ENCODE results near the gene CDKN1B.

The CDKN1B gene

GRCh38 chr12:12686925-12687324 is 30.2 kb upstream of the CDKN1B start:
- TF ChIP-seq GATA3 (IDR thresholded peaks at IDR 0.05; ENCODE audit: low read depth, low read length) (no peak), GATA2 (IDR thresholded peaks at IDR 0.05; ENCODE audit: low read depth, low read length) (no peak)

GRCh38 chr12:12689647-12690300 is 27.4 kb upstream of the CDKN1B start:
- TF ChIP-seq GATA2 (IDR thresholded peaks at IDR 0.05; ENCODE audit: low read depth, low read length) (no peak), GATA3 (IDR thresholded peaks at IDR 0.05; ENCODE audit: low read depth, low read length) (no peak)

GRCh38 chr12:12691549-12691948 is 25.6 kb upstream of the CDKN1B start:
- no peak for TF ChIP-seq GATA2 (IDR thresholded peaks at IDR 0.05; ENCODE audit: low read depth, low read length)
- TF ChIP-seq GATA3 (IDR thresholded peaks at IDR 0.05; ENCODE audit: low read depth, low read length): no peak

- TF ChIP-seq GATA2 (IDR thresholded peaks at IDR 0.05; ENCODE audit: low read depth, low read length) (peak; percentile 87), GATA3 (IDR thresholded peaks at IDR 0.05; ENCODE audit: low read depth, low read length) (peak; percentile 86)
Measured at GRCh38 chr12:12693111-12693671, 24.0 kb upstream of the CDKN1B start.

GRCh38 chr12:12696562-12697383 is 20.4 kb upstream of the CDKN1B start:
- TF ChIP-seq GATA2 (IDR thresholded peaks at IDR 0.05; ENCODE audit: low read depth, low read length) (no peak), GATA3 (IDR thresholded peaks at IDR 0.05; ENCODE audit: low read depth, low read length) (no peak)

GRCh38 chr12:12699345-12699744 is 17.8 kb upstream of the CDKN1B start:
- TF ChIP-seq GATA3 (IDR thresholded peaks at IDR 0.05; ENCODE audit: low read depth, low read length) (no peak), GATA2 (IDR thresholded peaks at IDR 0.05; ENCODE audit: low read depth, low read length) (no peak)

- no peak for TF ChIP-seq GATA3 (IDR thresholded peaks at IDR 0.05; ENCODE audit: low read depth, low read length)
- no peak for TF ChIP-seq GATA2 (IDR thresholded peaks at IDR 0.05; ENCODE audit: low read depth, low read length)
Measured at GRCh38 chr12:12700254-12700653, 16.9 kb upstream of the CDKN1B start.

GRCh38 chr12:12701457-12701856 is 15.7 kb upstream of the CDKN1B start:
- no peak for TF ChIP-seq GATA2 (IDR thresholded peaks at IDR 0.05; ENCODE audit: low read depth, low read length)
- no peak for TF ChIP-seq GATA3 (IDR thresholded peaks at IDR 0.05; ENCODE audit: low read depth, low read length)

- TF ChIP-seq GATA2 (IDR thresholded peaks at IDR 0.05; ENCODE audit: low read depth, low read length): no peak
- TF ChIP-seq GATA3 (IDR thresholded peaks at IDR 0.05; ENCODE audit: low read depth, low read length): no peak
Measured at GRCh38 chr12:12704593-12705230, 12.5 kb upstream of the CDKN1B start.

- TF ChIP-seq GATA2 (IDR thresholded peaks at IDR 0.05; ENCODE audit: low read depth, low read length) (no peak), GATA3 (IDR thresholded peaks at IDR 0.05; ENCODE audit: low read depth, low read length) (no peak)
Measured at GRCh38 chr12:12705838-12706520, 11.2 kb upstream of the CDKN1B start.

- TF ChIP-seq GATA2 (IDR thresholded peaks at IDR 0.05; ENCODE audit: low read depth, low read length) (no peak), GATA3 (IDR thresholded peaks at IDR 0.05; ENCODE audit: low read depth, low read length) (no peak)
Measured at GRCh38 chr12:12713932-12714275, 3.3 kb upstream of the CDKN1B start.

GRCh38 chr12:12714276-12715021 is 2.7 kb upstream of the CDKN1B start:
- TF ChIP-seq GATA3 (IDR thresholded peaks at IDR 0.05; ENCODE audit: low read depth, low read length) (no peak), GATA2 (IDR thresholded peaks at IDR 0.05; ENCODE audit: low read depth, low read length) (no peak)

GRCh38 chr12:12715128-12715458 is 2.1 kb upstream of the CDKN1B start:
- no peak for TF ChIP-seq GATA2 (IDR thresholded peaks at IDR 0.05; ENCODE audit: low read depth, low read length)
- TF ChIP-seq GATA3 (IDR thresholded peaks at IDR 0.05; ENCODE audit: low read depth, low read length): no peak
